Mammary epithelial cell (primary cell): Measurements from ENCODE around the gene OBP2B.

Experiments used
- EZH2 ChIP-seq: IDR thresholded peaks from 2 replicates; pipeline ENCODE4 v1.6.1; 2012; ENCODE audit warnings: low read length, inconsistent platforms, borderline replicate concordance
- TF ChIP-seq, protein P1 (sequence below), 2 donors: IDR thresholded peaks in 1 of 2; conservative IDR thresholded peaks in 1 of 2; 2 replicates each; pipeline ENCODE4 v1.5.1; 2011 to 2012; ENCODE audit warnings: inconsistent platforms in 2 of 2, low read length in 2 of 2, mild to moderate bottlenecking in 2 of 2, control low read depth in 1 of 2, low read depth in 1 of 2; ENCODE audit not compliant: insufficient read depth in 1 of 2; ENCODE audit errors: extremely low read depth in 1 of 2

GRCh38 chr9:133168432-133168831 is 40.6 kb downstream of the OBP2B start:
- TF ChIP-seq, protein P1, sequence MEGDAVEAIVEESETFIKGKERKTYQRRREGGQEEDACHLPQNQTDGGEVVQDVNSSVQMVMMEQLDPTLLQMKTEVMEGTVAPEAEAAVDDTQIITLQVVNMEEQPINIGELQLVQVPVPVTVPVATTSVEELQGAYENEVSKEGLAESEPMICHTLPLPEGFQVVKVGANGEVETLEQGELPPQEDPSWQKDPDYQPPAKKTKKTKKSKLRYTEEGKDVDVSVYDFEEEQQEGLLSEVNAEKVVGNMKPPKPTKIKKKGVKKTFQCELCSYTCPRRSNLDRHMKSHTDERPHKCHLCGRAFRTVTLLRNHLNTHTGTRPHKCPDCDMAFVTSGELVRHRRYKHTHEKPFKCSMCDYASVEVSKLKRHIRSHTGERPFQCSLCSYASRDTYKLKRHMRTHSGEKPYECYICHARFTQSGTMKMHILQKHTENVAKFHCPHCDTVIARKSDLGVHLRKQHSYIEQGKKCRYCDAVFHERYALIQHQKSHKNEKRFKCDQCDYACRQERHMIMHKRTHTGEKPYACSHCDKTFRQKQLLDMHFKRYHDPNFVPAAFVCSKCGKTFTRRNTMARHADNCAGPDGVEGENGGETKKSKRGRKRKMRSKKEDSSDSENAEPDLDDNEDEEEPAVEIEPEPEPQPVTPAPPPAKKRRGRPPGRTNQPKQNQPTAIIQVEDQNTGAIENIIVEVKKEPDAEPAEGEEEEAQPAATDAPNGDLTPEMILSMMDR (conservative IDR thresholded peaks at IDR 0.05 in 1 of 2, IDR thresholded peaks at IDR 0.05 in 1 of 2; ENCODE audit: extremely low read depth in 1 of 2, insufficient read depth in 1 of 2, low read depth in 1 of 2, low read length in 2 of 2) = no peak
- TF ChIP-seq EZH2 = no peak
